Measurements from ENCODE around the gene CHADL.

GRCh38 chr22:41280065-41280464 is 39.3 kb upstream of the CHADL start:
- TF ChIP-seq POLR2A (IDR thresholded peaks at IDR 0.05) (no peak), CTCF (IDR thresholded peaks at IDR 0.05) (no peak)
